ENCODE results near the gene DBF4.
"Not testable (repeated sequence)": the region's sequence is repeated elsewhere in the genome, so short reads cannot be mapped to it uniquely, and the experiment has no call there.

Gene DBF4

GRCh38 chr7:87876040-87876868 lies at the start of gene DBF4, which contains the start of gene SLC25A40:
TSS of gene DBF4 (plus strand) at chr7:87876493. CDS start at chr7:87876733, 240 bp downstream.
TSS of gene SLC25A40 (minus strand) at chr7:87876360. CDS start at chr7:87858727, 17,633 bp downstream.
- in situ Hi-C loops (cut with MboI; ENCODE audit: low sequenced_read_pairs), result no loop called here

GRCh38 chr7:87828383-87828782 lies 47.9 kb upstream of the DBF4 start:
- in situ Hi-C loops (cut with MboI; ENCODE audit: low sequenced_read_pairs), result not testable (repeated sequence)

- in situ Hi-C loops (cut with MboI; ENCODE audit: low sequenced_read_pairs), result no loop called here
These were observed 45.2 kb upstream of the DBF4 start for GRCh38 chr7:87831097-87831496.

GRCh38 chr7:87833130-87833529 lies 43.2 kb upstream of the DBF4 start:
- in situ Hi-C loops (cut with MboI; ENCODE audit: low sequenced_read_pairs), result no loop called here

GRCh38 chr7:87837597-87837996 lies 38.7 kb upstream of the DBF4 start:
- in situ Hi-C loops (cut with MboI; ENCODE audit: low sequenced_read_pairs), result no loop called here

- in situ Hi-C loops (cut with MboI; ENCODE audit: low sequenced_read_pairs), result no loop called here
These were observed 25.3 kb upstream of the DBF4 start for GRCh38 chr7:87850836-87851593.

GRCh38 chr7:87852306-87852705 lies 24.0 kb upstream of the DBF4 start:
- in situ Hi-C loops (cut with MboI; ENCODE audit: low sequenced_read_pairs), result no loop called here

GRCh38 chr7:87853237-87853864 lies 22.9 kb upstream of the DBF4 start:
- in situ Hi-C loops (cut with MboI; ENCODE audit: low sequenced_read_pairs), result no loop called here

- in situ Hi-C loops (cut with MboI; ENCODE audit: low sequenced_read_pairs), result no loop called here
These were observed 17.7 kb upstream of the DBF4 start for GRCh38 chr7:87858417-87859100.

GRCh38 chr7:87866089-87866488 lies 10.2 kb upstream of the DBF4 start:
- in situ Hi-C loops (cut with MboI; ENCODE audit: low sequenced_read_pairs), result no loop called here

GRCh38 chr7:87866533-87866932 lies 9.8 kb upstream of the DBF4 start:
- in situ Hi-C loops (cut with MboI; ENCODE audit: low sequenced_read_pairs), result not testable (repeated sequence)

GRCh38 chr7:87870471-87870870 lies 5.8 kb upstream of the DBF4 start:
- in situ Hi-C loops (cut with MboI; ENCODE audit: low sequenced_read_pairs), result no loop called here

GRCh38 chr7:87872346-87872745 lies 3.9 kb upstream of the DBF4 start:
- in situ Hi-C loops (cut with MboI; ENCODE audit: low sequenced_read_pairs), result no loop called here

- in situ Hi-C loops (cut with MboI; ENCODE audit: low sequenced_read_pairs), result not testable (repeated sequence)
These were observed 3.0 kb upstream of the DBF4 start for GRCh38 chr7:87873328-87873727.

GRCh38 chr7:87874066-87874465 lies 2.2 kb upstream of the DBF4 start:
- in situ Hi-C loops (cut with MboI; ENCODE audit: low sequenced_read_pairs), result no loop called here

GRCh38 chr7:87875151-87876039 lies 898 bp upstream of the DBF4 start:
- in situ Hi-C loops (cut with MboI; ENCODE audit: low sequenced_read_pairs), result no loop called here

GRCh38 chr7:87876869-87877234 lies 559 bp downstream of the DBF4 start:
- in situ Hi-C loops (cut with MboI; ENCODE audit: low sequenced_read_pairs), result no loop called here

GRCh38 chr7:87877366-87878040 lies 1.2 kb downstream of the DBF4 start:
- in situ Hi-C loops (cut with MboI; ENCODE audit: low sequenced_read_pairs), result no loop called here

GRCh38 chr7:87878208-87878735 lies 2.0 kb downstream of the DBF4 start:
- in situ Hi-C loops (cut with MboI; ENCODE audit: low sequenced_read_pairs), result no loop called here
